Neuronal stem cell (in vitro differentiated cells): ENCODE results near the gene PHYKPL.

Experiments
- DNase-seq: peaks from one replicate; pipeline ENCODE4 v3.0.0-alpha.2; 2013; ENCODE audit warnings: low spot score
- H2AFZ ChIP-seq: one replicate; pipeline ENCODE4 v1.6.1; 2013; ENCODE audit warnings: mild to moderate bottlenecking, low read length, inconsistent platforms
- H2AK5ac ChIP-seq: 2 replicates; pipeline ENCODE4 v1.6.1; 2013; ENCODE audit warnings: low read depth, mild to moderate bottlenecking, inconsistent platforms, low read length, moderate library complexity, mixed read lengths
- H2BK120ac ChIP-seq: 2 replicates; pipeline ENCODE4 v1.6.1; 2013; ENCODE audit warnings: low read depth, mild to moderate bottlenecking, inconsistent platforms, low read length, moderate library complexity, mixed read lengths
- H2BK12ac ChIP-seq: one replicate; pipeline ENCODE4 v1.6.1; 2013; ENCODE audit warnings: low read length, inconsistent platforms
- H2BK15ac ChIP-seq: 2 replicates; pipeline ENCODE4 v1.6.1; 2013; ENCODE audit warnings: mild to moderate bottlenecking, low read length, inconsistent platforms, mixed read lengths
- H2BK5ac ChIP-seq: one replicate; pipeline ENCODE4 v1.6.1; 2013; ENCODE audit warnings: inconsistent platforms, mild to moderate bottlenecking, low read length, moderate library complexity
- H3K14ac ChIP-seq: one replicate; pipeline ENCODE4 v1.6.1; 2013; ENCODE audit warnings: low read length, inconsistent platforms
- H3K18ac ChIP-seq: 2 replicates; pipeline ENCODE4 v1.6.1; 2013; ENCODE audit warnings: low read length, inconsistent platforms
- H3K23ac ChIP-seq: 2 replicates; pipeline ENCODE4 v1.6.1; 2013; ENCODE audit warnings: low read depth, mild to moderate bottlenecking, mixed read lengths, low read length, inconsistent platforms; ENCODE audit not compliant: poor library complexity
- H3K27ac ChIP-seq: replicated peaks from 3 replicates; pipeline ENCODE4 v1.5.1; 2013; ENCODE audit warnings: low read length, inconsistent platforms
- H3K27me3 ChIP-seq, 3 experiments: 2 replicates each; pipeline ENCODE4 v1.6.1; 2013; ENCODE audit warnings: low read length in 3 of 3, mild to moderate bottlenecking in 2 of 3, inconsistent platforms in 1 of 3, low read depth in 1 of 3, mixed read lengths in 1 of 3, moderate library complexity in 1 of 3; ENCODE audit not compliant: control insufficient read depth in 3 of 3, insufficient read depth in 3 of 3
- H3K36me3 ChIP-seq, 2 donors: replicated peaks in 1 of 2; 2 replicates each; pipeline ENCODE4 v1.6.1; 2013; ENCODE audit warnings: low read length in 2 of 2; ENCODE audit not compliant: control insufficient read depth in 2 of 2, insufficient read depth in 2 of 2
- H3K4ac ChIP-seq: 2 replicates; pipeline ENCODE4 v1.6.1; 2013; ENCODE audit warnings: inconsistent platforms, mild to moderate bottlenecking, low read length, moderate library complexity
- H3K4me1 ChIP-seq, 2 donors: 1 replicate in 1 of 2; 2 replicates in 1 of 2; pipeline ENCODE4 v1.6.1; 2013; ENCODE audit warnings: low read length in 2 of 2, low read depth in 1 of 2; ENCODE audit not compliant: control insufficient read depth in 2 of 2, insufficient read depth in 1 of 2
- H3K4me2 ChIP-seq: one replicate; pipeline ENCODE4 v1.6.1; 2013; ENCODE audit warnings: mild to moderate bottlenecking, low read length, inconsistent platforms; ENCODE audit not compliant: insufficient read depth, poor library complexity, severe bottlenecking
- H3K4me3 ChIP-seq, 2 donors: 2 replicates each; pipeline ENCODE4 v1.5.1; 2013; ENCODE audit warnings: low read length in 2 of 2, mild to moderate bottlenecking in 2 of 2, inconsistent platforms in 1 of 2, moderate library complexity in 1 of 2
- H3K79me1 ChIP-seq: one replicate; pipeline ENCODE4 v1.6.1; 2013; ENCODE audit warnings: low read depth, mild to moderate bottlenecking, inconsistent platforms, low read length, moderate library complexity
- H3K9ac ChIP-seq: one replicate; pipeline ENCODE4 v1.6.1; 2013; ENCODE audit warnings: mild to moderate bottlenecking, low read depth, low read length, inconsistent platforms; ENCODE audit not compliant: poor library complexity
- H3K9me3 ChIP-seq, 2 donors: replicated peaks in 1 of 2; 2 replicates each; pipeline versions ENCODE3 to v1.6.1; 2013; ENCODE audit warnings: low read length in 2 of 2, mild to moderate bottlenecking in 2 of 2, inconsistent platforms in 1 of 2, low read depth in 1 of 2, mixed read lengths in 1 of 2, moderate library complexity in 1 of 2; ENCODE audit not compliant: control insufficient read depth in 2 of 2, insufficient read depth in 1 of 2
- H4K8ac ChIP-seq: one replicate; pipeline ENCODE4 v1.6.1; 2013; ENCODE audit warnings: low read depth, mild to moderate bottlenecking, inconsistent platforms, low read length, moderate library complexity
- H4K91ac ChIP-seq: one replicate; pipeline ENCODE4 v1.6.1; 2013; ENCODE audit warnings: low read length, low read depth, mild to moderate bottlenecking, inconsistent platforms; ENCODE audit not compliant: poor library complexity
- WGBS, 2 donors: extraction: QIAGEN DNeasy Blood & Tissue Kit; methylation state at CpG; one replicate each; pipeline ENCODE4 v1.1.7; 2013; ENCODE audit warnings: missing lambda C conversion rate in 2 of 2, mixed read lengths in 1 of 2; ENCODE audit not compliant: insufficient read length in 2 of 2, insufficient replicate concordance in 1 of 2; ENCODE audit errors: extremely low coverage in 2 of 2; 5-methylcytosine and 5-hydroxymethylcytosine counted together

PHYKPL gene

DNA sequence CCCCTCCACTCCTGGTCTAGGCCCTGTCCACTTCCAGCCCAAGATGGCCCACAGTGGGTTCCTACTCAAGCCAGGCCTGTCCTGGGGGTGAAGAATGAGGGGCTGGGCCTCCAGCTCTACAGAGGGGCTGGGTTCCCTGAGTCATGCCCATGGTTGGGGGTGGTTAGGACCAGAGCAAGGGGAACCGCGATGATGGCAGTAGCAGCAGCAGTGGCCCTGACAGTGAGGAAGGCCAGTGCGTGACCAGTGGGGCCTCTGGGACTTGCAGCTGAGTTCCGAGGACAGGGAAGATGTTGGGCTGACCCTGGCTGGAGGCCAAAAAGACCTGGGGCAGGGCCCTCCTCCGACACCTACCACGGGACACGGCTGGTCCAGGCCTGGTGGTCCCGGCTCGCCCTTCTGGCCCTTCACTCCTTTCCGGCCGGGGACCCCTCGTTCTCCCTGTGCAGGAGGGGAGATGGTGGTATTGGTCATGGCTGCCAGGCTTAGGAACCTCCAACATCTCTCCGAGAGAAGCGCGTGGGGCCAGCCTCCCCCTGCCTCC is 9.2 kb upstream of the PHYKPL start:
- Histone ChIP-seq H2BK5ac (peak overlapping the region; percentile 39), H2AK5ac (peak overlapping the region; percentile 74), H3K4me2 (no peak overlapping the region), H3K4me3 (no peak overlapping the region), H3K14ac (peak overlapping the region; percentile 89), H3K23ac (peak overlapping the region; percentile 48), H2BK15ac (peak overlapping the region; percentile 67), H4K8ac (no peak overlapping the region), H3K27ac (no peak overlapping the region), H3K4ac (no peak overlapping the region), H2BK12ac (peak overlapping the region; percentile 73), H4K91ac (no peak overlapping the region), H3K9ac (no peak overlapping the region), H3K18ac (peak overlapping the region; percentile 76), H2AFZ (no peak overlapping the region), H3K27me3 (no peaks in the 10 kb centered on the region), H3K9me3 (no peaks in the 10 kb centered on the region), H3K4me1 (peaks cover 4 to 8% of the 10 kb centered on the region in 2 donors), H3K36me3 (no peaks in the 10 kb centered on the region), H3K79me1 (no peaks in the 10 kb centered on the region), H2BK120ac (no peak overlapping the region)
- WGBS, 2 donors, result no CpG with 5 or more reads among the region's 15 CpGs
- no peak for DNase-seq

DNA sequence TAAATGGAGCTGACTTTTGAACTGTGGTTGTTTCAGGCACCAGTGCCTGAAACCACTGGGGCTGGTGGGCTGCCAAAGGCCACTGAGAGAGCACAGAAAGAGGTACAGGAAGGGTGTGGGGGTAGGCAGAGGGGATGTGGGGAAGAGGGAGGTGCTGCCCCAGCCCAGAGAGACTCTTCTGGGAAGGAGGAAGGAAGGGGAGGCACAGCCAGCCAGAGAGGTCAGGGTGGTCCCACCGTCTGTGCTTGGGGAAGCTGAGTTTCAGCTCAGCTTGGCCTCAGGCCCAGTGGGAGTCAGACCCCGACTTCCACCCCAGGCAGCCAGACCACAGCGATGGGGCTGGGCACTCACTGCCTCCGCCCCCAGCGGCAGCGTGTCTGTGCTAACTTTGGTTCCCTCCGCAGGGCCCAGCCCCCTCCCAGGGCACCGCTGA is 8.6 kb upstream of the PHYKPL start:
- no peak for DNase-seq
- Histone ChIP-seq H3K27me3 (no peaks in the 10 kb centered on the region), H3K23ac (peak overlapping the region; percentile 37), H3K9me3 (no peaks in the 10 kb centered on the region), H3K4ac (no peak overlapping the region), H3K27ac (no peak overlapping the region), H3K14ac (no peak overlapping the region), H2BK5ac (no peak overlapping the region), H2BK15ac (no peak overlapping the region), H3K36me3 (no peaks in the 10 kb centered on the region), H3K4me2 (no peak overlapping the region), H2BK120ac (no peak overlapping the region), H2BK12ac (peak overlapping the region; percentile 67), H3K9ac (peak overlapping the region; percentile 38), H3K79me1 (no peaks in the 10 kb centered on the region), H4K91ac (no peak overlapping the region), H3K4me1 (peaks cover 4 to 8% of the 10 kb centered on the region in 2 donors), H2AK5ac (peak overlapping the region; percentile 56), H4K8ac (peak overlapping the region; percentile 23), H2AFZ (no peak overlapping the region), H3K4me3 (no peak overlapping the region), H3K18ac (peak overlapping the region; percentile 22)
- WGBS, 2 donors, result no CpG with 5 or more reads among the region's 8 CpGs

DNA sequence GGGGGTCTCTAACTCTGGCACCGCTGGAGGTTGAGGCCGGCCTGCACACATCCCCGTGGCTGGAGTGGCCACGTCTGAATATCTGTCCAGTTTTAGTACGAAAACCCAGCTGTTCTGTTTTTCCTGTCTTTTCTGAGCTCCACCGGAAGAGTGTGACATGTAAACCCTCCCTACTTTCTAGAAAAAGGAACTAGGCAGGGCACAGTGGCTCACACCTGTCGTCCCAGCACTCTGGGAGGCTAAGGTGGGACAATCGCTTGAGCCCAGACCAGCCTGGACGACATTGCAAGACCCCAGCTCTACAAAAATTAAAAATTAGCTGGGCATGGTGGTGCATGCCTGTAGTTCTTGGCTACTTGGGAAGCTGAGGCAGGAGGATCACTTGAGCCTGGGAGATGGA is 8.2 kb upstream of the PHYKPL start:
- Histone ChIP-seq H2BK5ac (no peak overlapping the region), H3K23ac (no peak overlapping the region), H2AK5ac (no peak overlapping the region), H3K4ac (no peak overlapping the region), H3K79me1 (no peaks in the 10 kb centered on the region), H2BK12ac (no peak overlapping the region), H3K27ac (no peak overlapping the region), H2BK15ac (no peak overlapping the region), H3K4me2 (no peak overlapping the region), H3K4me1 (peaks cover 4 to 8% of the 10 kb centered on the region in 2 donors), H3K4me3 (no peak overlapping the region), H3K9me3 (no peaks in the 10 kb centered on the region), H2BK120ac (no peak overlapping the region), H3K9ac (no peak overlapping the region), H4K91ac (no peak overlapping the region), H3K14ac (no peak overlapping the region), H3K18ac (no peak overlapping the region), H3K36me3 (no peaks in the 10 kb centered on the region), H4K8ac (no peak overlapping the region), H3K27me3 (no peaks in the 10 kb centered on the region), H2AFZ (no peak overlapping the region)
- no peak for DNase-seq
- no CpG with 5 or more reads among the region's 9 CpGs for WGBS, 2 donors

DNA sequence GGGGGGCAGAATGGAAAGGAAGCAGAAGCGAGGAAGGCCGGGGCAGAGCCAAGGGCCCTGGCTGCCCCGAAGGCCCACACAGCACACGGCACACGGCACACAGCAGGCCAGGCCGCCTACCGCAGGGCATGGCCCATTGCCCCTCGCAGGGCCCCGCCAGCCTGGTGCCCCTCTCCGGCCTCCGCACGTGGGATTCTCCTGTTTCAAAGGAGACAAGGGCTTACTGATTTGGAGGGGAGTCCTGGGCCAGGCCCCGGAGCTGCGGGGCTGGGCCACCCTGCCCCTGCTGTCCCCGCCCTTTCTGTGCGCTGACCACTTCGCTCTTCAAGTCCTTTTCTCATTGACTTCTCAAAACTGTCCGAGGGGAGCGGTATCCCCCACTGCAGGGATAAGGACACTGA is 7.7 kb upstream of the PHYKPL start:
- Histone ChIP-seq H3K23ac (no peak overlapping the region), H3K9ac (peak overlapping the region; percentile 18), H3K4me1 (peaks cover 4 to 8% of the 10 kb centered on the region in 2 donors), H3K79me1 (no peaks in the 10 kb centered on the region), H2BK12ac (no peak overlapping the region), H3K4me3 (no peak overlapping the region), H2BK5ac (no peak overlapping the region), H3K27me3 (no peaks in the 10 kb centered on the region), H3K36me3 (no peaks in the 10 kb centered on the region), H2AFZ (peak overlapping the region; percentile 78), H3K18ac (no peak overlapping the region), H4K91ac (no peak overlapping the region), H3K27ac (no peak overlapping the region), H3K4me2 (no peak overlapping the region), H4K8ac (peak overlapping the region; percentile 43), H2AK5ac (peak overlapping the region; percentile 77), H3K4ac (no peak overlapping the region), H2BK120ac (no peak overlapping the region), H2BK15ac (peak overlapping the region; percentile 56), H3K14ac (no peak overlapping the region), H3K9me3 (no peaks in the 10 kb centered on the region)
- DNase-seq, result no peak
- no CpG with 5 or more reads among the region's 19 CpGs for WGBS, 2 donors
